ENCODE results near the gene ITPA. TPM values are rescaled to one million over a fixed set of nuclear protein-coding genes. Genes with fewer than 3 reads are reported as not detected.
A peak's percentile ranks its signal among the peaks of the same experiment; 100 is the strongest.
"Not testable (repeated sequence)": the region's sequence is repeated elsewhere in the genome, so short reads cannot be mapped to it uniquely, and the experiment has no call there.

ITPA gene
- total and polyA plus RNA-seq, 9 donors: 43.5 to 52.5 (median 48.3) TPM

- H3K27ac ChIP-seq (ENCODE audit: low read length): peak within 1 kb of the TSS; percentile 40
- WGBS (ENCODE audit: insufficient coverage): 0% methylated on average over 54 of the region's 62 CpGs
- peaks cover 43% of the 10 kb centered on the region for H3K27me3 ChIP-seq (ENCODE audit: control insufficient read depth, insufficient read depth, low read length)
- DNase-seq: peak; percentile 87
- H3K36me3 ChIP-seq (ENCODE audit: control insufficient read depth, insufficient read depth, low read length): no peaks in the 10 kb centered on the region
- peaks cover 16% of the 10 kb centered on the region for H3K4me1 ChIP-seq (ENCODE audit: control insufficient read depth, insufficient read depth, low read length)
- no peaks in the 10 kb centered on the region for H3K9me3 ChIP-seq (replicated peaks; ENCODE audit: control insufficient read depth, low read depth, low read length)
- H3K4me3 ChIP-seq (ENCODE audit: low read length): peak within 1 kb of the TSS; percentile 84
Measured at GRCh38 chr20:3172933-3173609, 36.2 kb upstream of the ITPA start, which contains the start of gene LZTS3. Gene LZTS3, minus strand, starts transcription at chr20:3173549. Its CDS starts 6,386 bp downstream, at chr20:3167163.

DNA sequence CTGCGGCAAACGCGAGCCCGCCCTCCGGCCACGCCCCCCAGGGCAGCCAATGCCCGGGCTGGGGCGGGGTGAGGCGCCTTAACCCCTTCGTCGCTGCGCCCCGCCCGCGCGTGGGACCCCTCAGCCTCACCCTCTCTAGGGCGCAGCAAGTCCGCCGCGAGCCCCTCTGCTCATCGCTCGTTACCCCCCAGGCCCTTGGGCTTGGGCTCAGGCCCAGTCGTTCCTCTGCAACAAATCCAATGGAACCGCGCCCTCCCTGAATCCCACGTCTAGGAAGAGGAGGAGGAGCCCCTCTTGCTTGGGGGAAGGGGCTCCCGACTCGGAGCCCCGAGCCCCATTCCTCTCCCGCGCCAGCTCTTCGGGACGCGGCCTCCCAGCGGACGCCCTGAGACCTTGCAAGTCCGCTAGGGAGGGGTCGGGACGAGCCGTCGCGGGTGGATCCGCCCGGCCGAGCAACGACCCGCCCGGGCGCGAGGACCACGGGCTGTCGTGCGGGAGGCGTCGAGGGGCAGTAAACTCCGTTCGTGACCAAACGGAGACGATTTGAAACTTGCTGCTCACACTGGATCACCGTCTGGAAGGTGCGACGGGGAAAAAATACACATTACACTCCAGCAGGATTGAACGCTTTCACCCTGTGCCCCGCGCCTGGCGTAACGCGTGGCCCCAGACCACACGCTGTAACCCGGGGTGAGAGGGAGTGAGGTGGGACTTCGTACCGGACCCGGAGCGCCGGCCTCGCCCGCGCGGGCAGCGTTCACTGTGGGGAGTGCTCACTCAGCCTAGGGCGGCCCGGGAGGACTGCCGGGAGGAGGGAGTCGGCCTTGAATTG is 35.5 kb upstream of the ITPA start:
- Histone ChIP-seq H3K36me3 (ENCODE audit: control insufficient read depth, insufficient read depth, low read length) (no peaks in the 10 kb centered on the region), H3K9me3 (replicated peaks; ENCODE audit: control insufficient read depth, low read depth, low read length) (no peaks in the 10 kb centered on the region), H3K4me1 (ENCODE audit: control insufficient read depth, insufficient read depth, low read length) (peaks cover 16% of the 10 kb centered on the region), H3K27ac (ENCODE audit: low read length) (peak overlapping the region; percentile 40), H3K4me3 (ENCODE audit: low read length) (peak overlapping the region; percentile 83), H3K27me3 (ENCODE audit: control insufficient read depth, insufficient read depth, low read length) (peaks cover 35% of the 10 kb centered on the region)
- DNase-seq: peak; percentile 94
- WGBS (ENCODE audit: insufficient coverage): under 1% methylated on average over 72 of the region's 84 CpGs

GRCh38 chr20:3174442-3175261 is 34.6 kb upstream of the ITPA start:
- Histone ChIP-seq H3K27me3 (ENCODE audit: control insufficient read depth, insufficient read depth, low read length) (peaks cover 31% of the 10 kb centered on the region), H3K9me3 (replicated peaks; ENCODE audit: control insufficient read depth, low read depth, low read length) (no peaks in the 10 kb centered on the region), H3K4me1 (ENCODE audit: control insufficient read depth, insufficient read depth, low read length) (peaks cover 16% of the 10 kb centered on the region), H3K36me3 (ENCODE audit: control insufficient read depth, insufficient read depth, low read length) (no peaks in the 10 kb centered on the region), H3K4me3 (ENCODE audit: low read length) (peak overlapping the region; percentile 83), H3K27ac (ENCODE audit: low read length) (no peak overlapping the region)
- WGBS (ENCODE audit: insufficient coverage): 0% methylated on average over 4 of the region's 13 CpGs
- no peak for DNase-seq

DNA sequence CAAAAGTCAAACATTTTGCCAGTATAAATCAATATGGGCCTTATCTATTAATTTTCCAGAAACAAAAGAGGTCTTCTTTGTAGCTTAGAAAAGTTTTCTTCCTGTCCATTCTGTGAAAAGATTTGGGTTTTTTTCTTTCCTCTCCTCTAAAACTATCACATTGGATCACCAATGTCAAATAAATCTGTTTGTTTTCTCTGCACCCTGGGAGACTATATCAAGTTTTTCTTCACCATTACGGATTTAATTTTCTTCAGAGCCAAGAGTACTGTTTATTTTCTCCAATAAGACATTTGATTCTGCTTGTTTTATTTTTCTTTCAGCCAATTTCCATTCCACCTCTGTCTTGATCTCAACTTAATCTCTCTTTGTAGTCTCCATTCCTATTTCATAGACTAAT is 34.0 kb upstream of the ITPA start:
- Histone ChIP-seq H3K27me3 (ENCODE audit: control insufficient read depth, insufficient read depth, low read length) (peaks cover 31% of the 10 kb centered on the region), H3K36me3 (ENCODE audit: control insufficient read depth, insufficient read depth, low read length) (no peaks in the 10 kb centered on the region), H3K9me3 (replicated peaks; ENCODE audit: control insufficient read depth, low read depth, low read length) (no peaks in the 10 kb centered on the region), H3K4me1 (ENCODE audit: control insufficient read depth, insufficient read depth, low read length) (peaks cover 16% of the 10 kb centered on the region), H3K4me3 (ENCODE audit: low read length) (no peak overlapping the region), H3K27ac (ENCODE audit: low read length) (no peak overlapping the region)
- 67% methylated on average over 1 of the region's 1 CpG for WGBS (ENCODE audit: insufficient coverage)
- DNase-seq: no peak

GRCh38 chr20:3177746-3178485 is 31.4 kb upstream of the ITPA start:
- Histone ChIP-seq H3K9me3 (replicated peaks; ENCODE audit: control insufficient read depth, low read depth, low read length) (no peaks in the 10 kb centered on the region), H3K27ac (ENCODE audit: low read length) (no peak overlapping the region), H3K27me3 (ENCODE audit: control insufficient read depth, insufficient read depth, low read length) (peaks cover 15% of the 10 kb centered on the region), H3K4me1 (ENCODE audit: control insufficient read depth, insufficient read depth, low read length) (peaks cover 10% of the 10 kb centered on the region), H3K4me3 (ENCODE audit: low read length) (no peak overlapping the region), H3K36me3 (ENCODE audit: control insufficient read depth, insufficient read depth, low read length) (no peaks in the 10 kb centered on the region)
- DNase-seq: no peak
- no CpG with 5 or more reads among the region's 8 CpGs for WGBS (ENCODE audit: insufficient coverage)

DNA sequence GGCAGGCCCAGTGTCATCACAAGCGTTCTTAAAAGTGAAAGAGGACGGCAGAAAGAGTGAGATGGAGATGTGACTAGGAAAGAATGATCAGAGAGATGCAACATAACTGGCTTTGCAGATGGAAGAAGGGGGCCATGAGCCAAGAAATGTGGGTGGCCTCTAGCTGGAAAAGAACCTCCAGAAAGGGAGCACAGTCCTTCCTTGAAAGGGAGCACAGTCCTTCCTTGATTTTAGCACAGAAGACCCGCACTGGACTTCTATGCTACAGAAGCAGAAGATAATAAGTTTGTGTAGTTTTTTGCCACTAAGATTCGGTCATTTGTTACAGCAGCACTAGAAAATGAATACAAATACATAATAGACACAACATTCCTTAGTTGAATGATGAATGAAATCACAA is 29.0 kb upstream of the ITPA start:
- no peaks in the 10 kb centered on the region for H3K9me3 ChIP-seq (replicated peaks; ENCODE audit: control insufficient read depth, low read depth, low read length)
- no peaks in the 10 kb centered on the region for H3K4me1 ChIP-seq (ENCODE audit: control insufficient read depth, insufficient read depth, low read length)
- H3K27ac ChIP-seq (ENCODE audit: low read length): no peak overlapping the region
- peaks cover 3% of the 10 kb centered on the region for H3K27me3 ChIP-seq (ENCODE audit: control insufficient read depth, insufficient read depth, low read length)
- no peaks in the 10 kb centered on the region for H3K36me3 ChIP-seq (ENCODE audit: control insufficient read depth, insufficient read depth, low read length)
- no peak overlapping the region for H3K4me3 ChIP-seq (ENCODE audit: low read length)
- WGBS (ENCODE audit: insufficient coverage): 32% methylated on average over 2 of the region's 4 CpGs
- no peak for DNase-seq

DNA sequence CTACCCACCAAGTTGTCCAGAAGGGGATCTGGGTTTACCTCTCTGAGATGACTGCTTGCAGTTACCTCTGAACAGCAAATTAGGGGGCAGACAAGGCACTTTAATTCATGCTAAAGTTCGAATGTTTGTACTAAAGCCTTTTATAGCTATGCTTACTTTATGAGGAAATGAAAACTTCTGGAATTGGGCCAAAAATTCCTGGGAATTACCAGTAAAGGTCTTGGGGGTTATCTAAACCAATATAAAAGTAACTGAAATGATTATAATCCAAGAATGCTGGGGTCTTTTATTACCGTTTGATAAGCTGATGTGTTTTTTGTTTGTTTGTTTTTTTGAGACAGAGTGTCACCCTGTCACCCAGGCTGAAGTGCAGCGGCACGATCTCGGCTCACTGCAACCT is 28.0 kb upstream of the ITPA start:
- Histone ChIP-seq H3K27me3 (ENCODE audit: control insufficient read depth, insufficient read depth, low read length) (peaks cover 2% of the 10 kb centered on the region), H3K36me3 (ENCODE audit: control insufficient read depth, insufficient read depth, low read length) (no peaks in the 10 kb centered on the region), H3K27ac (ENCODE audit: low read length) (no peak overlapping the region), H3K4me1 (ENCODE audit: control insufficient read depth, insufficient read depth, low read length) (no peaks in the 10 kb centered on the region), H3K4me3 (ENCODE audit: low read length) (no peak overlapping the region), H3K9me3 (replicated peaks; ENCODE audit: control insufficient read depth, low read depth, low read length) (no peaks in the 10 kb centered on the region)
- WGBS (ENCODE audit: insufficient coverage): no CpG with 5 or more reads among the region's 5 CpGs
- DNase-seq: no peak

DNA sequence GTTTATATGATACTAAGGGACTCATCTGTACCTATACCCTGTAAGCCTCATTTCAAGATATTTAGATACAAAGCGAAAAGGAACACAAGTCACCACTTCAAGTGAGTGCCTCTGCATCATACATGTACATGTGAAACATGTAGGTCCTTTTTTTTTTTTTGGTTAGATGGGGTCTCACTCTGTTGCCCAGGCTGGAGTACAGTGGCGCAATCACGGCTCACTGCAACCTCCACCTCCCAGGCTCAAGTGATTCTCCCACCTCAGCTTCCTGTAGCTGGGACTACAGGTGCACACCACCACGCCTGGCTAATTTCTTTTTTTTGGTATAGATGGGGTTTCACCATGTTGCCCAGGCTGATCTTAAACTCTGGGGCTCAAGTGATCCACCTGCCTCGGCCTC is 26.9 kb upstream of the ITPA start:
- not testable (repeated sequence) for H3K4me1 ChIP-seq (ENCODE audit: control insufficient read depth, insufficient read depth, low read length); H3K27me3 ChIP-seq (ENCODE audit: control insufficient read depth, insufficient read depth, low read length); H3K9me3 ChIP-seq (replicated peaks; ENCODE audit: control insufficient read depth, low read depth, low read length); DNase-seq; H3K36me3 ChIP-seq (ENCODE audit: control insufficient read depth, insufficient read depth, low read length); H3K27ac ChIP-seq (ENCODE audit: low read length); H3K4me3 ChIP-seq (ENCODE audit: low read length)
- no CpG with 5 or more reads among the region's 5 CpGs for WGBS (ENCODE audit: insufficient coverage)

DNA sequence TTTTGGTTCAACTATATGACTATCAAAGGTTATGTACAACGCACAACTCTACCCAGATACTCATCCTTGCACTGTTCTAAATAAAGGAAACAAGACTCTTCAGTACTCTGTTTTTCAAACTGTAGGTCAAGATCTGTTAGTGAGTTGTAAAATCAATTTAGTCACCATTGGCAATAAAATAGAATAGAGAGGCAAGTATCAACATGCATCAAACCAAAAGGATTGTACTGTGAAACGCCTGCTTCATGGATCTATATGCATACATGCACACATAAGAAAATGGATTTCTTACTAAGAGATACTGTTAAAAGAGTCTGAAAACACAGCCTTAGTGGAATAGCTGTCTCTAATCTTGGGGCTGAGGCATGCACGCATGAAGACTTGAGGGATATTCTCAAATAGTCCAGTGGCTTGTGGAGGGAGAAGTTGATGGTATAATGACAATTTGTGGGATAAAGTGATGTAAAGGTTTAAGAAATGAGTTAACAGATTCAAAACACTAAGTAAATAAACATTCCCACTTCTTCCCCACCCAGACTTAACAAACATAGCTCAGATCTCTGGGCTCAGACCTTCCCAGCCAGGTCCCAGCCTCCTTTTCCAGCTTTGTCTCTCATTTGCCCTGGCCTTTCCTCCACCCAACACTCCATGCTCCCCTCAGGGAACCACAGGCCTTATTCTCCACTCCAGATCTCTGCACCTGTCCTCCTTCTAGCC is 25.2 kb upstream of the ITPA start:
- no peaks in the 10 kb centered on the region for H3K4me1 ChIP-seq (ENCODE audit: control insufficient read depth, insufficient read depth, low read length)
- no peak for DNase-seq
- H3K27me3 ChIP-seq (ENCODE audit: control insufficient read depth, insufficient read depth, low read length): no peaks in the 10 kb centered on the region
- H3K36me3 ChIP-seq (ENCODE audit: control insufficient read depth, insufficient read depth, low read length): no peaks in the 10 kb centered on the region
- no peak overlapping the region for H3K4me3 ChIP-seq (ENCODE audit: low read length)
- H3K27ac ChIP-seq (ENCODE audit: low read length): no peak overlapping the region
- 100% methylated on average over 1 of the region's 3 CpGs for WGBS (ENCODE audit: insufficient coverage)
- H3K9me3 ChIP-seq (replicated peaks; ENCODE audit: control insufficient read depth, low read depth, low read length): no peaks in the 10 kb centered on the region

Data from muscle of leg (tissue), 11 donors.